Natural killer cell (primary cell): ENCODE results near the gene FOXRED1. TPM values are rescaled to one million over a fixed set of nuclear protein-coding genes. Genes with fewer than 3 reads are reported as not detected.
"Not testable (repeated sequence)": the region's sequence is repeated elsewhere in the genome, so short reads cannot be mapped to it uniquely, and the experiment has no call there.

ENCODE experiments used
- ATAC-seq, 3 donors: fragments of 150-1000 bp in 2 of 3; fragments of 200-7000 bp in 1 of 3; cut with Tn5 transposase; 1 replicate in 1 of 3; 2 replicates in 2 of 3; pipeline ENCODE4 v1.10.0; 2021; ENCODE audit warnings: mild to moderate bottlenecking in 2 of 3, moderate library complexity in 2 of 3
- DNase-seq, 2 donors: peaks; one replicate each; pipeline versions ENCODE4 v3.0.0 to v3.0.0-alpha.2; 2013 to 2021; ENCODE audit warnings: mixed read lengths in 1 of 2
- H3K27ac ChIP-seq: one replicate; pipeline ENCODE4 v1.5.1; 2013; ENCODE audit warnings: mild to moderate bottlenecking, low read length
- H3K27me3 ChIP-seq: one replicate; pipeline ENCODE4 v1.6.1; 2013; ENCODE audit warnings: low read length; ENCODE audit not compliant: control insufficient read depth, insufficient read depth
- H3K36me3 ChIP-seq: one replicate; pipeline ENCODE4 v1.6.1; 2013; ENCODE audit warnings: low read length; ENCODE audit not compliant: control insufficient read depth, insufficient read depth
- H3K4me1 ChIP-seq: one replicate; pipeline ENCODE4 v1.6.1; 2013; ENCODE audit warnings: low read length; ENCODE audit not compliant: control insufficient read depth, insufficient read depth
- H3K4me3 ChIP-seq: one replicate; pipeline ENCODE4 v1.5.1; 2013; ENCODE audit warnings: low read length
- H3K9me3 ChIP-seq: one replicate; pipeline ENCODE4 v1.6.1; 2013; ENCODE audit warnings: low read length; ENCODE audit not compliant: control insufficient read depth, insufficient read depth
- H3K27ac Mint-ChIP-seq, 2 donors: one replicate each; pipeline ENCODE4 v1.8.0; 2022; ENCODE audit warnings: mild to moderate bottlenecking in 2 of 2, mixed read lengths in 2 of 2, moderate library complexity in 1 of 2
- H3K27me3 Mint-ChIP-seq, 2 donors: one replicate each; pipeline ENCODE4 v1.8.0; 2022; ENCODE audit warnings: low read depth in 2 of 2, mixed read lengths in 2 of 2
- H3K36me3 Mint-ChIP-seq: one replicate; pipeline ENCODE4 v1.8.0; 2022; ENCODE audit warnings: mixed read lengths
- H3K4me1 Mint-ChIP-seq, 2 donors: one replicate each; pipeline ENCODE4 v1.8.0; 2022; ENCODE audit warnings: mixed read lengths in 2 of 2
- H3K4me3 Mint-ChIP-seq: one replicate; pipeline ENCODE4 v1.8.0; 2022; ENCODE audit warnings: mild to moderate bottlenecking, moderate library complexity, mixed read lengths
- H3K9me3 Mint-ChIP-seq, 2 donors: one replicate each; pipeline ENCODE4 v1.8.0; 2022; ENCODE audit warnings: mixed read lengths in 2 of 2
- CTCF ChIP-seq: fragments of 200-600 bp; IDR thresholded peaks from one replicate; pipeline ENCODE4 v1.8.0; 2022; ENCODE audit warnings: antibody characterized with exemption
- WGBS: methylation state at CpG from one replicate; pipeline ENCODE4 v1.1.7; 2013; ENCODE audit warnings: missing lambda C conversion rate; ENCODE audit not compliant: insufficient coverage; 5-methylcytosine and 5-hydroxymethylcytosine counted together
- intact Hi-C: fragments of 100-400 bp; cut with micrococcal nuclease; formaldehyde crosslinking; loops from one replicate; pipeline ENCODE4 v1.14.2; 2022
- total RNA-seq, 4 donors: library from RNA; stranded (reverse); fragments of 120-200 nt in 1 of 4; gene quantifications; one replicate each; pipeline versions ENCODE4 v1.2.3 to v1.2.4, GENCODE V29; 2013 to 2022

FOXRED1 gene
- total RNA-seq, 3 donors from 2014 or later (not counting 1 experiment from before 2014, with no cell fraction given), result 31.1 to 37.9 (median 31.3) TPM

GRCh38 chr11:126253265-126253664, 15.7 kb upstream of the FOXRED1 start:
- no peak overlapping the region for H3K27ac ChIP-seq
- TF ChIP-seq CTCF, result no peak
- ATAC-seq (no peak), DNase-seq (no peak)
- Mint-ChIP-seq H3K27ac (no peak overlapping the region), H3K9me3 (no peaks in the 10 kb centered on the region), H3K27me3 (no peaks in the 10 kb centered on the region), H3K4me1 (no peaks in the 10 kb centered on the region), H3K36me3 (no peaks in the 10 kb centered on the region), H3K4me3 (no peak overlapping the region)
- H3K36me3 ChIP-seq, result peaks cover 16% of the 10 kb centered on the region
- no peaks in the 10 kb centered on the region for H3K9me3 ChIP-seq
- H3K4me3 ChIP-seq, result no peak overlapping the region
- 93% methylated on average over 3 of the region's 4 CpGs for WGBS
- intact Hi-C loops, result no loop called here
- H3K27me3 ChIP-seq, result no peaks in the 10 kb centered on the region
- no peaks in the 10 kb centered on the region for H3K4me1 ChIP-seq

GRCh38 chr11:126254819-126255218, 14.1 kb upstream of the FOXRED1 start:
- no peak for DNase-seq
- intact Hi-C loops, result no loop called here
- no peaks in the 10 kb centered on the region for H3K4me1 Mint-ChIP-seq
- Histone ChIP-seq H3K4me3 (no peak overlapping the region), H3K27ac (no peak overlapping the region), H3K4me1 (no peaks in the 10 kb centered on the region), H3K9me3 (no peaks in the 10 kb centered on the region), H3K27me3 (no peaks in the 10 kb centered on the region), H3K36me3 (peaks cover 16% of the 10 kb centered on the region)
- H3K36me3 Mint-ChIP-seq, result no peaks in the 10 kb centered on the region
- no peak for TF ChIP-seq CTCF
- H3K4me3 Mint-ChIP-seq, result no peak overlapping the region
- no peak for ATAC-seq
- WGBS, result 100% methylated on average over 1 of the region's 1 CpG
- no peaks in the 10 kb centered on the region for H3K27me3 Mint-ChIP-seq
- H3K9me3 Mint-ChIP-seq, result no peaks in the 10 kb centered on the region
- no peak overlapping the region for H3K27ac Mint-ChIP-seq

GRCh38 chr11:126255507-126255906, 13.4 kb upstream of the FOXRED1 start:
- H3K9me3 Mint-ChIP-seq, H3K27ac ChIP-seq, H3K4me3 ChIP-seq, H3K27ac Mint-ChIP-seq, H3K4me1 ChIP-seq, H3K9me3 ChIP-seq, H3K27me3 ChIP-seq, H3K36me3 Mint-ChIP-seq, H3K27me3 Mint-ChIP-seq, H3K4me1 Mint-ChIP-seq, ATAC-seq, DNase-seq, H3K4me3 Mint-ChIP-seq, intact Hi-C loops: not testable (repeated sequence)
- peaks cover 16% of the 10 kb centered on the region for H3K36me3 ChIP-seq
- WGBS, result 95% methylated on average over 3 of the region's 5 CpGs

GRCh38 chr11:126256216-126256615, 12.7 kb upstream of the FOXRED1 start:
- DNase-seq (no peak), ATAC-seq (no peak)
- H3K9me3 Mint-ChIP-seq, result no peaks in the 10 kb centered on the region
- intact Hi-C loops, result no loop called here
- no peaks in the 10 kb centered on the region for H3K27me3 ChIP-seq
- no peaks in the 10 kb centered on the region for H3K27me3 Mint-ChIP-seq
- H3K4me1 Mint-ChIP-seq, result no peaks in the 10 kb centered on the region
- H3K4me1 ChIP-seq, result no peaks in the 10 kb centered on the region
- TF ChIP-seq CTCF, result no peak
- peaks cover 15% of the 10 kb centered on the region for H3K36me3 ChIP-seq
- H3K4me3 ChIP-seq, result no peak overlapping the region
- no peak overlapping the region for H3K4me3 Mint-ChIP-seq
- no peaks in the 10 kb centered on the region for H3K9me3 ChIP-seq
- H3K36me3 Mint-ChIP-seq, result no peaks in the 10 kb centered on the region
- H3K27ac Mint-ChIP-seq, result peak overlapping the region in 1 of 2 donors; percentile 42
- H3K27ac ChIP-seq, result no peak overlapping the region
- WGBS, result 95% methylated on average over 3 of the region's 4 CpGs
